Stimulated activated naive CD8-positive, alpha-beta T cell treated with anti-CD3 and anti-CD28 coated beads, Interleukin-15, Interleukin-2, amounts not matched to agents 100 U/mL and 50 U/mL, for 24 hours (primary cell): ENCODE measurements around the gene RBMS3.
A peak's percentile ranks its signal among the peaks of the same experiment; 100 is the strongest.
"Not testable (repeated sequence)": the region's sequence is repeated elsewhere in the genome, so short reads cannot be mapped to it uniquely, and the experiment has no call there.

Experiments used
- ATAC-seq: fragments of 150-1000 bp; cut with Tn5 transposase; one replicate; pipeline ENCODE4 v1.10.0; 2021
- DNase-seq: peaks from one replicate; pipeline ENCODE4 v3.0.0; 2021

The RBMS3 gene

GRCh38 chr3:29280404-29281093 is at the start of gene RBMS3:
Gene RBMS3, plus strand, starts transcription at chr3:29281071.
- ATAC-seq: no peak
- peak; percentile 7 for DNase-seq

- not testable (repeated sequence) for DNase-seq, ATAC-seq
Observed at GRCh38 chr3:29233126-29233525, 47.7 kb upstream of the RBMS3 start.

GRCh38 chr3:29236146-29236840 is 44.6 kb upstream of the RBMS3 start:
- no peak for ATAC-seq
- no peak for DNase-seq

GRCh38 chr3:29239376-29239775 is 41.5 kb upstream of the RBMS3 start:
- ATAC-seq (no peak), DNase-seq (no peak)

GRCh38 chr3:29240248-29240647 is 40.6 kb upstream of the RBMS3 start:
- DNase-seq (no peak), ATAC-seq (no peak)

- ATAC-seq: no peak
- DNase-seq: no peak
Observed at GRCh38 chr3:29240887-29241286, 40.0 kb upstream of the RBMS3 start.

GRCh38 chr3:29241855-29242254 is 39.0 kb upstream of the RBMS3 start:
- ATAC-seq (no peak), DNase-seq (no peak)

GRCh38 chr3:29242296-29242695 is 38.6 kb upstream of the RBMS3 start:
- DNase-seq (no peak), ATAC-seq (no peak)

- ATAC-seq: no peak
- DNase-seq: no peak
Observed at GRCh38 chr3:29245441-29245840, 35.4 kb upstream of the RBMS3 start.

GRCh38 chr3:29247088-29247745 is 33.7 kb upstream of the RBMS3 start:
- DNase-seq (no peak), ATAC-seq (no peak)

GRCh38 chr3:29249829-29250345 is 31.0 kb upstream of the RBMS3 start:
- ATAC-seq (no peak), DNase-seq (no peak)

GRCh38 chr3:29255854-29256696 is 24.8 kb upstream of the RBMS3 start:
- DNase-seq (no peak), ATAC-seq (no peak)

- no peak for ATAC-seq
- no peak for DNase-seq
Observed at GRCh38 chr3:29258161-29258560, 22.7 kb upstream of the RBMS3 start.

- no peak for DNase-seq
- no peak for ATAC-seq
Observed at GRCh38 chr3:29261119-29261518, 19.8 kb upstream of the RBMS3 start.

GRCh38 chr3:29263476-29263875 is 17.4 kb upstream of the RBMS3 start:
- ATAC-seq (no peak), DNase-seq (no peak)

GRCh38 chr3:29265509-29266072 is 15.3 kb upstream of the RBMS3 start:
- no peak for DNase-seq
- no peak for ATAC-seq

- ATAC-seq: no peak
Observed at GRCh38 chr3:29267226-29267625, 13.6 kb upstream of the RBMS3 start.

GRCh38 chr3:29268651-29269050 is 12.2 kb upstream of the RBMS3 start:
- DNase-seq: no peak
- no peak for ATAC-seq

More at GRCh38 chr3:29267226-29267625, 13.6 kb upstream of the RBMS3 start:
- DNase-seq: no peak

GRCh38 chr3:29270752-29271151 is 10.1 kb upstream of the RBMS3 start:
- no peak for ATAC-seq
- DNase-seq: no peak

- DNase-seq (no peak), ATAC-seq (no peak)
Observed at GRCh38 chr3:29271475-29271874, 9.4 kb upstream of the RBMS3 start.

GRCh38 chr3:29274667-29275066 is 6.2 kb upstream of the RBMS3 start:
- ATAC-seq (no peak), DNase-seq (no peak)

- ATAC-seq: no peak
Observed at GRCh38 chr3:29275309-29275708, 5.6 kb upstream of the RBMS3 start.

More at GRCh38 chr3:29275309-29275708, 5.6 kb upstream of the RBMS3 start:
- no peak for DNase-seq
